H1 (cell line): ENCODE results near the gene TEDC1. TPM values are rescaled to one million over a fixed set of nuclear protein-coding genes. Genes with fewer than 3 reads are reported as not detected.

Experiments used
- CTCF ChIA-PET: fragments of 300-600 bp; sonication (Branson Sonifier 250); formaldehyde crosslinking; loops from one replicate; lab custom pipeline; 2021; ENCODE audit not compliant: partially characterized antibody; lab: Charles Lee
- POLR2A ChIA-PET: fragments of 300-600 bp; sonication (Branson Sonifier 250); formaldehyde crosslinking; loops from one replicate; lab custom pipeline; 2021; ENCODE audit warnings: inconsistent platforms; ENCODE audit not compliant: partially characterized antibody; lab: Charles Lee
- DNase-seq, 2 experiments: peaks; one replicate each; pipeline versions ENCODE4 v3.0.0 to v3.0.0-alpha.2; 2010 to 2022; ENCODE audit warnings: low spot score in 2 of 2, low read depth in 1 of 2, mixed read lengths in 1 of 2
- FAIRE-seq: peaks from 2 replicates; lab custom pipeline; 2011; peaks lifted over from hg19 to GRCh38; lab: Jason Lieb, UNC
- H2AFZ ChIP-seq: 2 replicates; pipeline ENCODE4 v1.8.1; 2012; ENCODE audit warnings: low read length, inconsistent platforms
- H2AK5ac ChIP-seq: 2 replicates; pipeline ENCODE4 v1.6.1; 2013; ENCODE audit warnings: low read depth, low read length
- H2BK120ac ChIP-seq: replicated peaks from 2 replicates; pipeline ENCODE3; 2013; ENCODE audit warnings: low read depth, low read length, inconsistent platforms
- H2BK12ac ChIP-seq: 2 replicates; pipeline ENCODE4 v1.6.1; 2013; ENCODE audit warnings: low read depth, low read length
- H2BK15ac ChIP-seq: 2 replicates; pipeline ENCODE4 v1.6.1; 2013; ENCODE audit warnings: low read length
- H2BK20ac ChIP-seq: 2 replicates; pipeline ENCODE4 v1.6.1; 2013; ENCODE audit warnings: low read length
- H2BK5ac ChIP-seq: 2 replicates; pipeline ENCODE4 v1.6.1; 2013; ENCODE audit warnings: low read depth, low read length
- H3K14ac ChIP-seq: 2 replicates; pipeline ENCODE4 v1.6.1; 2013; ENCODE audit warnings: inconsistent platforms; ENCODE audit not compliant: insufficient read length
- H3K18ac ChIP-seq: 2 replicates; pipeline ENCODE4 v1.6.1; 2013; ENCODE audit warnings: low read length; ENCODE audit errors: extremely low read depth
- H3K23ac ChIP-seq: 2 replicates; pipeline ENCODE4 v1.6.1; 2013; ENCODE audit warnings: inconsistent platforms; ENCODE audit not compliant: insufficient read length
- H3K23me2 ChIP-seq: 2 replicates; pipeline ENCODE4 v1.6.1; 2013; ENCODE audit warnings: low read depth, low read length
- H3K27ac ChIP-seq: 2 replicates; pipeline ENCODE4 v1.6.1; 2011; ENCODE audit warnings: low read depth, low read length, inconsistent platforms
- H3K27me3 ChIP-seq, 4 experiments: replicated peaks in 1 of 4; 1 replicate in 1 of 4; 2 replicates in 3 of 4; pipeline versions ENCODE4 v1.6.1 to v1.8.1; 2011 to 2013; ENCODE audit warnings: low read length in 3 of 4, mild to moderate bottlenecking in 3 of 4, inconsistent platforms in 2 of 4, mixed read lengths in 2 of 4, moderate library complexity in 1 of 4; ENCODE audit not compliant: control insufficient read depth in 3 of 4, insufficient read depth in 3 of 4; ENCODE audit errors: extremely low read depth in 1 of 4
- H3K36me3 ChIP-seq, 4 experiments: 2 replicates each; pipeline versions ENCODE4 v1.6.1 to v1.8.1; 2011 to 2013; ENCODE audit warnings: mild to moderate bottlenecking in 4 of 4, low read length in 3 of 4, moderate library complexity in 2 of 4, control low read depth in 1 of 4, inconsistent platforms in 1 of 4; ENCODE audit not compliant: insufficient read depth in 4 of 4, control insufficient read depth in 2 of 4
- H3K4ac ChIP-seq: replicated peaks from 2 replicates; pipeline ENCODE3; 2013; ENCODE audit warnings: low read length, low read depth, mixed read lengths, inconsistent platforms; ENCODE audit not compliant: insufficient read length
- H3K4me1 ChIP-seq, 4 experiments: replicated peaks in 1 of 4; 1 replicate in 1 of 4; 2 replicates in 3 of 4; pipeline versions ENCODE4 v1.6.1 to v1.8.1; 2011 to 2013; ENCODE audit warnings: low read length in 3 of 4, inconsistent platforms in 2 of 4, mixed read lengths in 1 of 4; ENCODE audit not compliant: insufficient read depth in 4 of 4, control insufficient read depth in 3 of 4
- H3K4me2 ChIP-seq, 2 experiments: 2 replicates each; pipeline versions ENCODE4 v1.6.1 to v1.8.1; 2011 to 2013; ENCODE audit warnings: low read depth in 2 of 2, low read length in 2 of 2, control low read depth in 1 of 2, inconsistent platforms in 1 of 2, mild to moderate bottlenecking in 1 of 2; ENCODE audit not compliant: insufficient read depth in 1 of 2
- H3K4me3 ChIP-seq, 4 experiments: fragments of 200-600, 300-600 bp in 1 of 4; sonication (generic), shearing (Covaris generic), sonication (Bioruptor Twin) in 1 of 4; 2 replicates each; pipeline versions ENCODE4 v1.5.1 to v1.8.1; 2011 to 2016; ENCODE audit warnings: low read length in 4 of 4, low read depth in 3 of 4, control low read depth in 2 of 4, inconsistent platforms in 2 of 4, mild to moderate bottlenecking in 2 of 4, mixed read lengths in 1 of 4, moderate library complexity in 1 of 4; ENCODE audit not compliant: insufficient read depth in 2 of 4; ENCODE audit errors: extremely low read depth in 1 of 4
- H3K56ac ChIP-seq: replicated peaks from 2 replicates; pipeline ENCODE3; 2013; ENCODE audit warnings: low read depth, mild to moderate bottlenecking, mixed read lengths, low read length, inconsistent platforms; ENCODE audit not compliant: insufficient read length
- H3K79me1 ChIP-seq: 2 replicates; pipeline ENCODE4 v1.6.1; 2013; ENCODE audit warnings: low read depth, low read length, control low read depth
- H3K79me2 ChIP-seq, 2 experiments: 2 replicates each; pipeline versions ENCODE4 v1.6.1 to v1.8.1; 2012 to 2013; ENCODE audit warnings: low read length in 2 of 2, mild to moderate bottlenecking in 2 of 2, inconsistent platforms in 1 of 2; ENCODE audit not compliant: insufficient read depth in 2 of 2, control insufficient read depth in 1 of 2
- H3K9ac ChIP-seq, 4 experiments: replicated peaks in 1 of 4; 1 replicate in 1 of 4; 2 replicates in 3 of 4; pipeline versions ENCODE4 v1.6.1 to v1.8.1; 2011 to 2013; ENCODE audit warnings: low read depth in 3 of 4, low read length in 3 of 4, control low read depth in 2 of 4, mild to moderate bottlenecking in 2 of 4, moderate library complexity in 2 of 4, inconsistent platforms in 1 of 4; ENCODE audit errors: extremely low read depth in 1 of 4
- H3K9me3 ChIP-seq, 2 experiments: 2 replicates each; pipeline versions ENCODE4 v1.6.1 to v1.8.1; 2012 to 2013; ENCODE audit warnings: mild to moderate bottlenecking in 2 of 2, moderate library complexity in 2 of 2, control low read depth in 1 of 2, inconsistent platforms in 1 of 2, low read depth in 1 of 2, low read length in 1 of 2, mixed read lengths in 1 of 2; ENCODE audit not compliant: insufficient read depth in 2 of 2
- H4K20me1 ChIP-seq, 2 experiments: replicated peaks in 1 of 2; 2 replicates each; pipeline versions ENCODE3 to v1.8.1; 2011 to 2013; ENCODE audit warnings: inconsistent platforms in 2 of 2, low read length in 2 of 2, mild to moderate bottlenecking in 1 of 2; ENCODE audit not compliant: insufficient read depth in 2 of 2, control insufficient read depth in 1 of 2
- H4K5ac ChIP-seq: 2 replicates; pipeline ENCODE4 v1.6.1; 2013; ENCODE audit warnings: low read length, low read depth, mixed read lengths, inconsistent platforms; ENCODE audit not compliant: insufficient read length
- H4K8ac ChIP-seq: 2 replicates; pipeline ENCODE4 v1.8.0; 2013; ENCODE audit warnings: mild to moderate bottlenecking, moderate library complexity, low read length, inconsistent platforms; ENCODE audit not compliant: insufficient read depth; ENCODE audit errors: extremely low read depth
- H4K91ac ChIP-seq: replicated peaks from 2 replicates; pipeline ENCODE3; 2013; ENCODE audit warnings: low read length, mixed read lengths, inconsistent platforms; ENCODE audit not compliant: insufficient read length
- CEBPB ChIP-seq: IDR thresholded peaks from 2 replicates; pipeline ENCODE4 v1.6.1; 2012; ENCODE audit warnings: low read depth, low read length
- NANOG ChIP-seq: IDR thresholded peaks from 2 replicates; pipeline ENCODE4 v1.6.1; 2011; ENCODE audit warnings: low read length, low read depth, mild to moderate bottlenecking, inconsistent platforms; ENCODE audit not compliant: insufficient read depth, poor library complexity, severe bottlenecking
- PHF8 ChIP-seq: fragments of 200-600 bp; sonication (generic); conservative IDR thresholded peaks from 2 replicates; pipeline ENCODE4 v1.7.1; 2012; ENCODE audit warnings: low read depth, mild to moderate bottlenecking, inconsistent platforms, low read length, moderate library complexity
- RAD21 ChIP-seq, 2 experiments: IDR thresholded peaks in 1 of 2; conservative IDR thresholded peaks in 1 of 2; 2 replicates each; pipeline ENCODE4 v1.6.1; 2011; ENCODE audit warnings: low read depth in 2 of 2, low read length in 2 of 2, improper control_type of control experiment in 1 of 2, inconsistent platforms in 1 of 2, mild to moderate bottlenecking in 1 of 2, moderate library complexity in 1 of 2
- RNF2 ChIP-seq: fragments of 200-900, 300-1000 bp; sonication (generic); IDR thresholded peaks from 2 replicates; pipeline ENCODE4 v1.7.1; 2016; ENCODE audit warnings: borderline replicate concordance, low read depth, mild to moderate bottlenecking, antibody characterized with exemption, low read length; ENCODE audit not compliant: poor library complexity, severe bottlenecking; ENCODE audit errors: missing control alignments
- SP1 ChIP-seq: IDR thresholded peaks from 2 replicates; pipeline ENCODE4 v1.6.1; 2011; ENCODE audit warnings: low read depth, low read length
- TCF12 ChIP-seq: IDR thresholded peaks from 2 replicates; pipeline ENCODE4 v1.6.1; 2011; ENCODE audit warnings: low read depth, mild to moderate bottlenecking, low read length
- WGBS, 2 experiments: shearing (Covaris generic) in 1 of 2; methylation state at CpG; one replicate each; pipeline versions ENCODE4 v1.1.6 to v1.1.7; 2013 to 2015; ENCODE audit warnings: low lambda C conversion rate in 2 of 2, mixed read lengths in 2 of 2, inconsistent platforms in 1 of 2, low coverage in 1 of 2, missing lambda C conversion rate in 1 of 2; ENCODE audit not compliant: insufficient replicate concordance in 2 of 2, insufficient coverage in 1 of 2, insufficient read length in 1 of 2; ENCODE audit errors: extremely low coverage in 1 of 2, missing lambda C conversion rate in 1 of 2; 5-methylcytosine and 5-hydroxymethylcytosine counted together
- polyA plus RNA-seq, 7 experiments: library from polyadenylated mRNA; depleted of rRNA in 3 of 7; stranded (reverse) in 5 of 7; unstranded in 2 of 7; fragments of >200 nt in 5 of 7; fragments of 200-250 nt in 2 of 7; gene quantifications; 1 replicate in 5 of 7; 2 replicates in 1 of 7; 4 replicates in 1 of 7; pipeline versions ENCODE4 v1.2.1 to v1.2.3, GENCODE V29; 2011 to 2013; ENCODE audit warnings: missing spikeins in 2 of 7, mixed read lengths in 2 of 7
- total RNA-seq: library from RNA; stranded (reverse); fragmentation: NEBNext Ultra II Directional; extraction: Animal tissue kit (Norgen Biotek cat#: 25700); gene quantifications from 2 replicates; pipeline ENCODE4 v1.2.1, GENCODE V29; 2021

TEDC1 gene
- total and polyA plus RNA-seq, 2 of the 8 experiments (the other 6 are each of a cell fraction or from before 2014, with no cell fraction given): 5.6 to 14.8 TPM

GRCh38 chr14:105507247-105507646 lies 16.2 kb downstream of the TEDC1 start:
- Histone ChIP-seq H4K5ac (no peak overlapping the region), H3K14ac (no peak overlapping the region), H3K79me2 (no peaks in the 10 kb centered on the region), H2AFZ (no peak overlapping the region), H3K23me2 (no peaks in the 10 kb centered on the region), H2BK12ac (no peak overlapping the region), H4K8ac (no peak overlapping the region), H3K9me3 (peaks cover 0 to 6% of the 10 kb centered on the region in 2 experiments; a peak in 1 of 4 replicates), H4K20me1 (no peaks in the 10 kb centered on the region), H2AK5ac (no peak overlapping the region), H4K91ac (no peak overlapping the region), H3K9ac (no peak overlapping the region), H3K23ac (no peak overlapping the region), H2BK120ac (no peak overlapping the region), H2BK5ac (no peak overlapping the region), H3K4ac (no peak overlapping the region), H3K36me3 (no peaks in the 10 kb centered on the region), H2BK20ac (no peak overlapping the region), H3K27me3 (no peaks in the 10 kb centered on the region; a peak in 1 of 7 replicates), H2BK15ac (no peak overlapping the region), H3K4me3 (no peak overlapping the region), H3K4me2 (no peak overlapping the region), H3K56ac (no peak overlapping the region), H3K4me1 (no peaks in the 10 kb centered on the region; a peak in 1 of 7 replicates), H3K18ac (no peak overlapping the region), H3K27ac (no peak overlapping the region), H3K79me1 (no peaks in the 10 kb centered on the region)
- POLR2A ChIA-PET: no interaction called here
- FAIRE-seq: no peak
- CTCF ChIA-PET: interaction anchor here (0.6 to 1.5 kb wide), 3 partner anchors 30 to 721 kb away, joined by 3 to 4 read pairs (median 4); no protein-coding TSS in a partner anchor
- WGBS, 2 experiments: 83% methylated on average over 17 of the region's 17 CpGs; no CpG with 5 or more reads in 1 of the 2 experiments
- DNase-seq: no peak
- no peak for TF ChIP-seq CEBPB
- no peak for TF ChIP-seq NANOG
- TF ChIP-seq RNF2: no peak
- TF ChIP-seq PHF8: no peak
- no peak for TF ChIP-seq SP1
- TF ChIP-seq RAD21 (IDR thresholded peaks at IDR 0.05 in 1 of 2, conservative IDR thresholded peaks at IDR 0.05 in 1 of 2; ENCODE audit: low read depth in 2 of 2, low read length in 2 of 2): no peak
- TF ChIP-seq TCF12: no peak
- TF ChIP-seq, all 59 proteins: peak for 0
